ENCODE data around the gene BSN.

BSN gene

DNA sequence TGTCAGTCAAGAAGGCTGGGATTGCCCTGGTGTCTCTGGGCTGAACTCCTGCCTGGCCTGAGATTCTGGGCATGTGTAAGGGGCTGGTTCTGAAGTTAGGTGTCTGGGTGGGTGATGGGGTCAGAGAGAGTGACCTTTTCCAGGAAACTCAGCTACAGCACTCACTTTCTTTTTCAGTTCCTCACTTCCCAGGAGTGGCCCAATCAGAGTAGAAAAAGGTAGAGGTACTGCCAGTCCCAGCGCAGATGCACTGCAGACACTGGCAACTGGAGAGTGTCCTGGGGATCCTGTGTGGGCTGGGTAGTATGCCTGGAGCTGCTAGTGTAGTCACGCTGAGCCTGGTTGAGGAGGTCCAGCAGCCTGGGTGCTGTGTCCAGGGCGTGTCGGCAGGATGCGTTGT is 73.4 kb downstream of the BSN start:
- no peak for DNase-seq
- in situ Hi-C loops (cut with HindIII; ENCODE audit: low pct_ligation_motif_present, low sequenced_read_pairs): no loop called here
- H3K36me3 ChIP-seq (replicated peaks): no peaks in the 10 kb centered on the region
- TF ChIP-seq, protein P1, sequence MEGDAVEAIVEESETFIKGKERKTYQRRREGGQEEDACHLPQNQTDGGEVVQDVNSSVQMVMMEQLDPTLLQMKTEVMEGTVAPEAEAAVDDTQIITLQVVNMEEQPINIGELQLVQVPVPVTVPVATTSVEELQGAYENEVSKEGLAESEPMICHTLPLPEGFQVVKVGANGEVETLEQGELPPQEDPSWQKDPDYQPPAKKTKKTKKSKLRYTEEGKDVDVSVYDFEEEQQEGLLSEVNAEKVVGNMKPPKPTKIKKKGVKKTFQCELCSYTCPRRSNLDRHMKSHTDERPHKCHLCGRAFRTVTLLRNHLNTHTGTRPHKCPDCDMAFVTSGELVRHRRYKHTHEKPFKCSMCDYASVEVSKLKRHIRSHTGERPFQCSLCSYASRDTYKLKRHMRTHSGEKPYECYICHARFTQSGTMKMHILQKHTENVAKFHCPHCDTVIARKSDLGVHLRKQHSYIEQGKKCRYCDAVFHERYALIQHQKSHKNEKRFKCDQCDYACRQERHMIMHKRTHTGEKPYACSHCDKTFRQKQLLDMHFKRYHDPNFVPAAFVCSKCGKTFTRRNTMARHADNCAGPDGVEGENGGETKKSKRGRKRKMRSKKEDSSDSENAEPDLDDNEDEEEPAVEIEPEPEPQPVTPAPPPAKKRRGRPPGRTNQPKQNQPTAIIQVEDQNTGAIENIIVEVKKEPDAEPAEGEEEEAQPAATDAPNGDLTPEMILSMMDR (IDR thresholded peaks at IDR 0.05; ENCODE audit: low read depth, low read length, missing control alignments): no peak
- H3K27me3 ChIP-seq (replicated peaks): no peaks in the 10 kb centered on the region
- H3K27ac ChIP-seq: no peak overlapping the region
- no peak overlapping the region for H3K4me3 ChIP-seq (ENCODE audit: low read depth, low read length)

DNA sequence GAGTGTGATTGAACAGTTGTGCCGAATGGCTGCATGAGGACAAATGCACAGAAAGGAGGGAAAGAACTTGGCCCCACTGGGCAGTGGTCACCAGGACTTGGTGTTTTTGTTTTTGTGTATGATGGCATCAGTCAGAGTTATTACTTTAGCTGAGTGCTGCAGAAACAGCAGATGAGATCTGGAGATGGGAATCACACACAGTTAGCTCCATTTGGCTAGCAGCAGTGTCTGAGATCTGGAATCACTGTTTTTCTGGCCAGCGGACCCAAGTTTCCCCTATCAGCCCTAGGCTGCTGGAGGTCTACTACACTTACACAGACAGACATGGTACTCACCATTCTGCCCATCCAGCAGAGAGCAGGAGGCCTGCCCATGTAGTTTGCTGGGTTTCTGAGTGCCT is 74.0 kb downstream of the BSN start:
- no peak for DNase-seq
- no peaks in the 10 kb centered on the region for H3K36me3 ChIP-seq (replicated peaks)
- H3K4me3 ChIP-seq (ENCODE audit: low read depth, low read length): no peak overlapping the region
- in situ Hi-C loops (cut with HindIII; ENCODE audit: low pct_ligation_motif_present, low sequenced_read_pairs): no loop called here
- no peaks in the 10 kb centered on the region for H3K27me3 ChIP-seq (replicated peaks)
- no peak overlapping the region for H3K27ac ChIP-seq
- TF ChIP-seq, protein P1 (IDR thresholded peaks at IDR 0.05; ENCODE audit: low read depth, low read length, missing control alignments): no peak

DNA sequence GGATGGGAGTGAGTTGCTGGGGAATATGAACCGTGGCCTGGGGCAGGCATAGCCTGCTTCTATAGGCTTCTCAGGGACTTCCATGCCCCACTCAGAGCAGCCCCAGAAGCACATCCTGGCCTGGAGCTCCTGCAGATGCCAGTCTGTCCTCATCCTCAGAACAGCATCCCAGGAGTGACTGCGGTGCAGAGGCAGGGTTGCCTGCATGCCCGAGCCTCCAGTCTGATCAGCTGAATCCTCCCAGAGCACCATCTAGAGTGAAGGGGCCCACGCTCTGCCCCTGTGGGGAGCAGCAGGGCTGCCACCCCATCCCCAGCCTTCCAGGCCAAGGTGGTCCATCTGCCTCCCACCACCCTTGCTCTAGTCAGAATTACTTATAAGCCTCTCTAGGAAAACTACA is 75.2 kb downstream of the BSN start:
- in situ Hi-C loops (cut with HindIII; ENCODE audit: low pct_ligation_motif_present, low sequenced_read_pairs): no loop called here

DNA sequence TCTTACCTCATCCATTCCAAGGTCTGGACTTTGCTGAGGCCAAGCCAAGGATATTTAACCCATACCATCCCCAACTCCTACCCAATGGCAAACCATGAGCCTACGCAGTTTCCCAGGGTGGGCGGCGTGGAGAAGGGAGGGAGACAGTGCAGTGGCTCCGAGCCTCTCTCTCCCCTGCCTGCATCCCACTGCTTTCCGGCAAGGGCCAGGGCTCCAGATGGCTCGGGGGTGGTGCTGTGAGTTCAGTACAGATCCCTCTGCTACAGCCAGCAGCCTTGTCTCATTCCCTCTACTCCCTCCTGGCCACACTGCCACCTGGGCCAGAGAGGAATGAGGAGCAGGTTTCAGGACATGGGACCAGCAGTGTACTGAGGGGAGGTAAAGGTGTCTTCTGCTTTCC is 75.6 kb downstream of the BSN start:
- Histone ChIP-seq H3K27ac (no peak overlapping the region), H3K27me3 (replicated peaks) (no peaks in the 10 kb centered on the region), H3K4me3 (ENCODE audit: low read depth, low read length) (no peak overlapping the region), H3K36me3 (replicated peaks) (no peaks in the 10 kb centered on the region)
- TF ChIP-seq, protein P1 (IDR thresholded peaks at IDR 0.05; ENCODE audit: low read depth, low read length, missing control alignments): no peak
- in situ Hi-C loops (cut with HindIII; ENCODE audit: low pct_ligation_motif_present, low sequenced_read_pairs): no loop called here
- DNase-seq: no peak

More for the DNA sequence above, 75.2 kb downstream of the BSN start:
- Histone ChIP-seq H3K27me3 (replicated peaks) (no peaks in the 10 kb centered on the region), H3K4me3 (ENCODE audit: low read depth, low read length) (no peak overlapping the region), H3K36me3 (replicated peaks) (no peaks in the 10 kb centered on the region), H3K27ac (no peak overlapping the region)
- no peak for DNase-seq
- TF ChIP-seq, protein P1 (IDR thresholded peaks at IDR 0.05; ENCODE audit: low read depth, low read length, missing control alignments): no peak

DNA sequence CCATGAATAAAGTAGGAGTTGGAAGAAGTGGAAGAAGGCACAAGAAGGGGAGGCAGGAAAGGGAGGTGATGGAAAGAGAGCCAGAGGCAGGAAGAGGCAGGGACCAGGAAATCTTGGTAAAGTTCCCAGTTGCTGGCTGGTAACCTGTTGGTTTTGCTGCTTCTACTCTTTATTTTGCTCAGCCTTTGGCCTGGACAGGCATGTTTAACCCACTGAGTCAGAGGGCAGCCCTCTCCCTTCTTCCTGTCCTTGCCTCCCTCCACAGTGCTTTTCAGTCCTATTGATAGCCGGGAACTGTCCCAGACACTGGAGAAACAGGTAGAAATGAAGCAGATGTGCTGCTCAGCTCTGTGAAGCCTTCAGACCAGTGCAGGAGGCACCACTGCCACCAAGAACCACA is 76.5 kb downstream of the BSN start:
- TF ChIP-seq, protein P1 (IDR thresholded peaks at IDR 0.05; ENCODE audit: low read depth, low read length, missing control alignments): no peak
- no peaks in the 10 kb centered on the region for H3K36me3 ChIP-seq (replicated peaks)
- H3K27ac ChIP-seq: no peak overlapping the region
- H3K27me3 ChIP-seq (replicated peaks): no peaks in the 10 kb centered on the region
- no peak overlapping the region for H3K4me3 ChIP-seq (ENCODE audit: low read depth, low read length)
- DNase-seq: no peak
- in situ Hi-C loops (cut with HindIII; ENCODE audit: low pct_ligation_motif_present, low sequenced_read_pairs): no loop called here

DNA sequence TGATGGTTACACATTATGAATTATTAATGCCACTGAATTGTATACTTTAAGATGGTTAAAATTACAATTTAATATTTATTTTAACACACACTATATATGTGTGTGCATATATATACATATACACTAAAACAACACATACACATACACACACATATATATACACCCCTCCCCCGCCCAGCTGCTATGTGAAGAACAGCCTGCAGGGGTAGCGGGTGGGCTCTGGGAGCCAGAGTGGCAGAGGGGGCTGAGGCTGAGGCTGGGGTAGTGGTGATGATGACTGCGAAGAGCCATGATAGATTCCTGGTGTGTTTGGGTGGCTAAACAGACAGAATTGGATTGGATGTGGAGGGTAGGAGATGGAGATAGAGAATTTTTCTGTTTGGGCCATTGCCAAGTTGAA is 80.5 kb downstream of the BSN start:
- DNase-seq: no peak
- no peaks in the 10 kb centered on the region for H3K27me3 ChIP-seq (replicated peaks)
- no peak overlapping the region for H3K4me3 ChIP-seq (ENCODE audit: low read depth, low read length)
- no peak overlapping the region for H3K27ac ChIP-seq
- H3K36me3 ChIP-seq (replicated peaks): no peaks in the 10 kb centered on the region
- in situ Hi-C loops (cut with HindIII; ENCODE audit: low pct_ligation_motif_present, low sequenced_read_pairs): no loop called here
- TF ChIP-seq, protein P1 (IDR thresholded peaks at IDR 0.05; ENCODE audit: low read depth, low read length, missing control alignments): no peak

Measured in brain microvascular endothelial cell (primary cell).